Neural progenitor cell (in vitro differentiated cells): ENCODE measurements around the gene PLEKHA7. TPM values are rescaled to one million over a fixed set of nuclear protein-coding genes. Genes with fewer than 3 reads are reported as not detected.

ENCODE experiments used
- DNase-seq: peaks from one replicate; pipeline ENCODE4 v3.0.0-alpha.2; 2016; ENCODE audit warnings: low spot score
- H2AFZ ChIP-seq: fragments of 200-600 bp; sonication (generic); replicated peaks from 2 replicates; pipeline ENCODE4 v1.6.1; 2016; ENCODE audit warnings: antibody characterized with exemption
- H3F3A ChIP-seq: fragments of 200-600 bp; sonication (generic); 2 replicates; pipeline ENCODE4 v1.6.1; 2016; ENCODE audit warnings: antibody characterized with exemption, low read depth
- H3K27ac ChIP-seq: fragments of 200-600 bp; sonication (generic); 2 replicates; pipeline ENCODE4 v1.5.1; 2016; ENCODE audit warnings: mild to moderate bottlenecking
- H3K27me3 ChIP-seq: fragments of 200-600 bp; sonication (generic); 2 replicates; pipeline ENCODE4 v1.6.1; 2016; ENCODE audit warnings: mild to moderate bottlenecking, moderate library complexity
- H3K36me3 ChIP-seq: fragments of 200-600 bp; sonication (generic); 2 replicates; pipeline ENCODE4 v1.5.1; 2016
- H3K4me1 ChIP-seq: fragments of 200-600 bp; sonication (generic); 2 replicates; pipeline ENCODE4 v1.6.1; 2016; ENCODE audit warnings: mixed run types
- H3K4me2 ChIP-seq: fragments of 200-600 bp; sonication (generic); 2 replicates; pipeline ENCODE4 v1.6.1; 2016
- H3K4me3 ChIP-seq: fragments of 200-600 bp; sonication (generic); 2 replicates; pipeline ENCODE4 v1.5.1; 2016
- H3K79me2 ChIP-seq: fragments of 200-600 bp; sonication (generic); 2 replicates; pipeline ENCODE4 v1.6.1; 2016; ENCODE audit warnings: low read depth
- H3K9ac ChIP-seq: fragments of 200-600 bp; sonication (generic); 2 replicates; pipeline ENCODE4 v1.6.1; 2016
- H3K9me3 ChIP-seq: fragments of 200-600 bp; sonication (generic); 2 replicates; pipeline ENCODE4 v1.5.1; 2016; ENCODE audit warnings: low read depth
- H4K20me1 ChIP-seq: fragments of 200-600 bp; sonication (generic); 2 replicates; pipeline ENCODE4 v1.6.1; 2016; ENCODE audit warnings: low read depth
- H3K27ac Mint-ChIP-seq: 3 replicates; pipeline ENCODE4 v1.8.0; 2021; ENCODE audit warnings: mixed read lengths
- H3K27me3 Mint-ChIP-seq: 2 replicates; pipeline ENCODE4 v1.8.0; 2022; ENCODE audit warnings: low read depth, mild to moderate bottlenecking, inconsistent platforms, moderate library complexity, mixed read lengths; ENCODE audit not compliant: insufficient read depth
- H3K36me3 Mint-ChIP-seq: 3 replicates; pipeline ENCODE4 v1.8.0; 2021; ENCODE audit warnings: mixed read lengths
- H3K4me1 Mint-ChIP-seq: 3 replicates; pipeline ENCODE4 v1.8.0; 2021; ENCODE audit warnings: mixed read lengths
- H3K4me3 Mint-ChIP-seq: 3 replicates; pipeline ENCODE4 v1.8.0; 2021; ENCODE audit warnings: mild to moderate bottlenecking, moderate library complexity, mixed read lengths
- H3K9me3 Mint-ChIP-seq: 3 replicates; pipeline ENCODE4 v1.8.0; 2020; ENCODE audit warnings: mixed read lengths
- CTCF ChIP-seq: fragments of 200-600 bp; sonication (generic); IDR thresholded peaks from 2 replicates; pipeline ENCODE4 v1.5.1; 2017; ENCODE audit warnings: antibody characterized with exemption, mild to moderate bottlenecking
- EZH2 ChIP-seq: fragments of 200-600 bp; sonication (generic); IDR thresholded peaks from 2 replicates; pipeline ENCODE4 v1.6.1; 2017; ENCODE audit warnings: antibody characterized with exemption, mild to moderate bottlenecking, moderate library complexity
- EZH2phosphoT487 ChIP-seq: fragments of 200-600 bp; sonication (generic); IDR thresholded peaks from 2 replicates; pipeline ENCODE4 v1.6.1; 2017; ENCODE audit warnings: antibody characterized with exemption
- total RNA-seq: library from RNA; depleted of rRNA; stranded (reverse); fragments of >200 nt; gene quantifications from 2 replicates; pipeline ENCODE4 v1.2.3, GENCODE V29; 2015; ENCODE audit warnings: low replicate concordance

Gene PLEKHA7
- total RNA-seq, 1 donor from 2014 or later: 20.3 TPM

GRCh38 chr11:16801288-16801980 is 212.8 kb downstream of the PLEKHA7 start:
- H3K4me2 ChIP-seq: no peak overlapping the region
- H3K4me3 Mint-ChIP-seq: no peak overlapping the region
- H3K4me1 ChIP-seq: peaks cover 11% of the 10 kb centered on the region
- no peaks in the 10 kb centered on the region for H3K9me3 ChIP-seq
- H3K27ac ChIP-seq: no peak overlapping the region
- no peaks in the 10 kb centered on the region for H3K27me3 ChIP-seq
- no peak for DNase-seq
- no peaks in the 10 kb centered on the region for H3K27me3 Mint-ChIP-seq
- H3K9ac ChIP-seq: no peak overlapping the region
- no peaks in the 10 kb centered on the region for H3K79me2 ChIP-seq
- no peaks in the 10 kb centered on the region for H3K36me3 ChIP-seq
- TF ChIP-seq CTCF: no peak
- no peak for TF ChIP-seq EZH2phosphoT487
- no peak for TF ChIP-seq EZH2
- peaks cover 13% of the 10 kb centered on the region for H3K4me1 Mint-ChIP-seq
- no peaks in the 10 kb centered on the region for H3F3A ChIP-seq
- no peaks in the 10 kb centered on the region for H4K20me1 ChIP-seq
- H3K9me3 Mint-ChIP-seq: no peaks in the 10 kb centered on the region
- peaks cover 5% of the 10 kb centered on the region for H3K36me3 Mint-ChIP-seq
- H3K4me3 ChIP-seq: no peak overlapping the region
- no peak overlapping the region for H2AFZ ChIP-seq
- H3K27ac Mint-ChIP-seq: no peak overlapping the region

GRCh38 chr11:16800382-16800781 is 213.8 kb downstream of the PLEKHA7 start:
- H3K27ac Mint-ChIP-seq: peak overlapping the region; percentile 33
- no peaks in the 10 kb centered on the region for H3K9me3 Mint-ChIP-seq
- TF ChIP-seq CTCF (no peak), EZH2 (no peak), EZH2phosphoT487 (no peak)

GRCh38 chr11:16799890-16800289 is 214.3 kb downstream of the PLEKHA7 start:
- TF ChIP-seq EZH2 (no peak), EZH2phosphoT487 (no peak), CTCF (no peak)
- Histone ChIP-seq H3K4me3 (no peak overlapping the region), H3F3A (no peaks in the 10 kb centered on the region), H3K79me2 (no peaks in the 10 kb centered on the region), H3K27me3 (no peaks in the 10 kb centered on the region), H3K9ac (no peak overlapping the region), H3K9me3 (no peaks in the 10 kb centered on the region), H3K4me1 (peaks cover 12% of the 10 kb centered on the region), H3K4me2 (no peak overlapping the region), H2AFZ (no peak overlapping the region), H3K27ac (peak overlapping the region; percentile 6), H3K36me3 (no peaks in the 10 kb centered on the region), H4K20me1 (no peaks in the 10 kb centered on the region)
- peaks cover 13% of the 10 kb centered on the region for H3K36me3 Mint-ChIP-seq
- peaks cover 15% of the 10 kb centered on the region for H3K4me1 Mint-ChIP-seq
- no peak overlapping the region for H3K4me3 Mint-ChIP-seq
- no peak for DNase-seq
- no peaks in the 10 kb centered on the region for H3K9me3 Mint-ChIP-seq
- H3K27me3 Mint-ChIP-seq: no peaks in the 10 kb centered on the region
- no peak overlapping the region for H3K27ac Mint-ChIP-seq

More at GRCh38 chr11:16800382-16800781, 213.8 kb downstream of the PLEKHA7 start:
- Histone ChIP-seq H4K20me1 (no peaks in the 10 kb centered on the region), H3F3A (no peaks in the 10 kb centered on the region), H3K27ac (no peak overlapping the region), H3K79me2 (no peaks in the 10 kb centered on the region), H3K4me3 (no peak overlapping the region), H3K9ac (no peak overlapping the region), H3K27me3 (no peaks in the 10 kb centered on the region), H3K9me3 (no peaks in the 10 kb centered on the region), H3K36me3 (no peaks in the 10 kb centered on the region), H3K4me2 (no peak overlapping the region), H3K4me1 (peaks cover 11% of the 10 kb centered on the region), H2AFZ (no peak overlapping the region)
- H3K4me1 Mint-ChIP-seq: peaks cover 11% of the 10 kb centered on the region
- H3K36me3 Mint-ChIP-seq: peaks cover 10% of the 10 kb centered on the region
- no peak for DNase-seq
- no peak overlapping the region for H3K4me3 Mint-ChIP-seq
- H3K27me3 Mint-ChIP-seq: no peaks in the 10 kb centered on the region
